IPS DF 19.7 (cell line): ENCODE results near the gene WDR87.
A peak's percentile ranks its signal among the peaks of the same experiment; 100 is the strongest.

ENCODE experiments used
- DNase-seq: peaks from one replicate; pipeline ENCODE4 v3.0.0-alpha.2; 2013; ENCODE audit warnings: low read depth, low spot score

Gene WDR87

GRCh38 chr19:37905946-37906868 is at the start of gene WDR87:
Gene WDR87 (minus strand): TSS chr19:37906594. CDS start chr19:37898239, 8,355 bp downstream.
- peak; percentile 65 for DNase-seq

DNA sequence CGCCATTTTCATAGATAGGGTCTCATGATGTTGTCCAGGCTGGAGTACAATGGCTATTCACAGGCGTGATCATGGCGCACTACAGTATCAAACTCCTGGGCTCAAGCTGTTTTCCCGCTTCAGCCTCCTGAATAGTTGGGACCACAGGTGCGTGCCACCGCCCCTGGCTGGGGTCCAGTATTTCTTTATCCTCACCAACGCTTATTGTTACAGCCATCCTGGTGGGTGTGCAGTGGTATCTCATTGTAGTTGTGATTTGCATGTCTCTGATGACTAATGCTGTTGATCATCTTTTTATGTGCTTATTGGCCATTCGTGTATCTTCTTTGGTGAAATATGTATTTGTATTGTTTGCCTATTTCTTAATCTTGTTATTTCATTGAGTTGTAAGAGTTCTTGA is 49.6 kb upstream of the WDR87 start:
- DNase-seq = no peak

- DNase-seq = no peak
Observed at GRCh38 chr19:37954421-37954874, 48.1 kb upstream of the WDR87 start.

GRCh38 chr19:37953918-37954303 is 47.5 kb upstream of the WDR87 start:
- DNase-seq = no peak

- no peak for DNase-seq
Observed at GRCh38 chr19:37953171-37953917, 47.0 kb upstream of the WDR87 start.

GRCh38 chr19:37951816-37952210 is 45.4 kb upstream of the WDR87 start:
- no peak for DNase-seq

- DNase-seq = no peak
Observed at GRCh38 chr19:37950471-37951175, 44.2 kb upstream of the WDR87 start.

DNA sequence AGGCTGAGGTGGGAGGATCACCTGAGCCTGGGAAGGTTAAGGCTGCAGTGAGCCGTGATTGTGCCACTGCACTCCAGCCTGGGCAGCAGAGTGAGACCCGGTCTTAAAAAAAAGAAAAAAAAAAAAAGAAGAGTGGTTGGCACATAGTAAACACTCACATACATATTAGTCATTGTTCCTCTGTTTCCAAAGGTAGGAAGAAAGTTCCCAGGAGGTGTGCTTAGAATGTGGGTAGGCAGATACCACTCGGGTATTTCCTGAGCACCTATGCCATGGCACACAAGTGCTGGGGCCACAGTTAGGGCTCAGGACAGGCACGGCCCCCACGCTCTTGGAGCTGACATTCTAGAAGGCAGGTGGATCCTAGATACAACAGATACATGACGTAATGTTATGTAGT is 42.0 kb upstream of the WDR87 start:
- DNase-seq = no peak

DNA sequence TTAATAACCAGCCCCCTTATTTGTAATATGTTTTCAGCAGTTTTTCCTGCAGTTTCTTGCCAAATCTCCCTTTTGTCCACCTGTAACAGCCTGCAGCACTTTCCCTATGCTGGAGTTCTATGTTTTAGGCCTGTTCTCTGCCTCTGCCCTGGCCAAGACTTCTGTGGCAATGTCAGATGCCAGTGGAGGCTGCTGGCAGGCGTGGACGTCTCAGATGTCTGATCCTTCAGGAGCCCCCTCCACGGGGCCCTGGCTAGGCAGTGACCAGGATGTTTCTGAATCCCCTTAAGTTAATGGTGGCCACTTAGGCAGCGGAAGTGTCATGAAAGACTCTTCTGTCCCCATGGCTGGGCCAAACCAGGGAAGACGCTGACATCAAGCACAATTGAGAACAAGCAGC is 41.4 kb upstream of the WDR87 start:
- no peak for DNase-seq

DNA sequence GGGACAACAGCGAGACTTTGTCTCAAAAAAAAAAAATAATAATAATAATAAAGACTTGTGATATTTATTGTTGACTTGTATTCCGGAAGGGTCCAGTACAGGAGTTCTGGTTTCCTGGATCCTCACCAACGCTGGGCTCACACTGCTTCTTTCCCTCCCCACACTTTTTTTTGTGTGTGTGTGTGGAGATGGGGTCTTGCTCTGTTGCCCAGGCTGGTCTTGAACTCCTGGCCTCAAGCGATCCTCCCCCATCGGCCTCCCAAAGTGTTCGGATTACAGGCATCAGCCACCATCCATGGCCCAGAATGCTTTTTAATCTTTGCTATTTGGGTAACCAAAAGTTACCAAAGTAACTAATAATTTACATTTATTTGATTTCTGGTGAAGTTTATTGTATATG is 39.7 kb upstream of the WDR87 start:
- no peak for DNase-seq

DNA sequence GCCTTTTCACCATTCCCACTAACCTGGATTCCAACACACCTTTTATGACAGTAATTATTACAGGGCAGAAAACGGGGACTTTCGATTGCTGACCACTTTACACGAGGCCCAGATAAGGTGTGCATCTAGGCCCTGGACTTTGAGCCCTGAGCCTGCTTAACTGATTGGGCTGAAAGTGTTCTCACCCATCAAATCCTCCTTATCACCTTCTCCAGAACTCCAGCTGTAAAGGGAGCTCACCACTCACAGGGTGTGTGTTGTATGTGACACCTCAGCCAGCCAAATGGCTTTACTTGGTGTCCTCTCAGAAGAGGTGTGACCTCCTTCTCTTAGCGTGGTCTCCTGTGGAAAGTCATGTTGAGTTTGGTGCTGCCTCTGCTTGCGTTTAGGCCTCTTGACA is 37.1 kb upstream of the WDR87 start:
- DNase-seq = no peak

GRCh38 chr19:37942516-37942902 is 36.1 kb upstream of the WDR87 start:
- DNase-seq = no peak

DNA sequence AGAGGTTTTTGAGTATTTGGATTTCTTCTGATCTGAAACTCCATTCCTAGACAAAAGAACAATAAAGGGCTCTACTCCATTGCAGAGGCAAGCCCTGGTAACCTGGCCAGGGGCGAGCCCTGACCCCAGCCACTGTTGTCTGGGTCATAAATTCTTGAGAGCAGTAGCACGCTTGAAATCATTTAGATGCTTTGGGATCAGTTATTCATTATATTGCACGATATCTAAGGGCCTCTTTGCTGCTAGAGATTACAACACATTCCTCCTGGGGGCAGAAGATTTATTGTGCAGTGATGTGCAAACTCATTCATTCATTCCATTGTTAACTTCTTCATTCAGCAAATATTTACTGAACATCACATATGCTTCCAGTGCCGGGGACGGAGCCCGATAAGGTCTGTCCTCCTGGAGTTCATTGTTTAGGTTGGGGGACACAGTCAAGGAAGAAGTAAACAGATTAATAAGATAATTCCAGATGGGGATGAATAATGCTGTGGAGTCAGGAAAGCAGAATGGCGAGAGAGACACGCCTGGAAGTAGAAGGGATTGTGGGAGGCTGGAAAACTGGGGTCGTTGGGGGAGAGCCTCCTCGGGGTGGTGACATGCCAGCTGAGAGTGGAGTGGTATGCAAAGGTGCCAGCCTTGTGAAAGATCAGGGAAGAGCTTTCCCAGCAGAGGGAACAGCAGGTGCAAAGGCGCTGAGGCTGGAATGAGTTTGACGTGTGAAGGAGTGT is 35.6 kb upstream of the WDR87 start:
- DNase-seq = no peak

- no peak for DNase-seq
Observed at GRCh38 chr19:37938353-37938752, 32.0 kb upstream of the WDR87 start.

GRCh38 chr19:37936886-37937285 is 30.5 kb upstream of the WDR87 start:
- DNase-seq = no peak

- no peak for DNase-seq
Observed at GRCh38 chr19:37936166-37936565, 29.8 kb upstream of the WDR87 start.

- no peak for DNase-seq
Observed at GRCh38 chr19:37935341-37935740, 28.9 kb upstream of the WDR87 start.

DNA sequence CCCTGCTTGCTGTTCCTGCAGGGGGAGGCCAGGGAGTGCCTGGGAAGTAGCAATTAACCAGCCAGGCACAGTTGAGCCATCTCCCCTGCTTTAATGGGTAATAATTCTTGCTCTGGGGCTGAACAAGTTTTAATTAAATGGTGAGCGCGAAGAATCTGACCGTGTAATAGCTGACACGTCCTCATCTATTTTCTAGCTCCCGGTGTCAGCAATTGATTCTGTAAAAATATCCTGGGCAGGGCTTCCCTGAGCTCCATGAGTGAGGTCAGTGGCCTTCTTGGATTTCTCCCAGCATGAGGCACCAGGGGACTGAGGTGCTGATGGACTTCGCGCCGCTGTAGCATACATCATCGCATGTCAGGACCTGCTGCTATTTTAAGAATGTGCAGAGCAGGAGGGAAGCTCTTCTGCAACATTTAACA is 27.6 kb upstream of the WDR87 start:
- no peak for DNase-seq

GRCh38 chr19:37932985-37933936 is 26.9 kb upstream of the WDR87 start:
- no peak for DNase-seq
